ENCODE data around the gene EML4. TPM values are rescaled to one million over a fixed set of nuclear protein-coding genes. Genes with fewer than 3 reads are reported as not detected.
A peak's percentile ranks its signal among the peaks of the same experiment; 100 is the strongest.

Gene EML4
- total RNA-seq, 2 donors from 2014 or later = 4.4 to 9.3 TPM

DNA sequence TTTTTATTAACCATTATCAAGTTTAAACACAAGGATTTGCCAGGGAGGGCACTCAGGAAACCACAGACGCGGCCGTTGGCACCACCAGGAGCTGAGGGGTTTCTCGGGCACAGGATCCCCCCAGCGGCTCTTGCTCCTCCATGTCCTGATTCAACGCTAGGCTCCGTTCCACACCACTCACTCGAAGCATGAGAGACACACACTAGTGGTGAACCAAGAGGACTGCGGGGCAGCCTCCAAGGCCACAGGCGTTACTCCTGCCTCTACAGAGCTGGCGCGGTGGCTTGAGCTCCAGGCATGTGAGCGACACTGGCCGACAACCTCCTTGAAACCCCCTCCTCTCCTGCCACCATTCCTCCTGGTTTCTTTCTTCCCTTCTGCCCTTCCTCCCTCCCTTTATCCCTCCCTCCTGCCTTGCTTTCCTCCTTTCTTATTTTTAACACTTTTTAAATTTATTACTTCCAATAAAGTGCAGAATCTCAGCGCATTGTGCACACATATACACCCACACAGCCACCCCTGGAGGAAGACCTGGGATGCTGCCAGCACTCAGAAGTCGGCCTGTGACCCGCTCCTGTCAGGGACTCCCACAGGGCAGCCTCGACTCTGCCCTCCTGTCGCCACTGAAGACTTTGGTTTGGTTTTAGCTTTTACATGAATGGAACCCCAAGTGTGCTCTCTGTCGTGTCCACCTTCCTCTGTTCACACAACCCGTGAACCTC lies 170.2 kb downstream of the EML4 start:
- Histone ChIP-seq H3K27me3 (no peaks in the 10 kb centered on the region), H3K36me3 (peaks cover 21% of the 10 kb centered on the region)
- no peak for DNase-seq (ENCODE audit: low spot score)

GRCh38 chr2:42340045-42340937 lies 171.1 kb downstream of the EML4 start:
- Histone ChIP-seq H3K9me3 (no peaks in the 10 kb centered on the region), H3K4me1 (peaks cover 0 to 17% of the 10 kb centered on the region in 2 donors), H3K36me3 (peaks cover 21% of the 10 kb centered on the region), H3K4me3 (no peak overlapping the region), H3K27ac (no peak overlapping the region), H3K27me3 (no peaks in the 10 kb centered on the region)
- TF ChIP-seq, protein P1, sequence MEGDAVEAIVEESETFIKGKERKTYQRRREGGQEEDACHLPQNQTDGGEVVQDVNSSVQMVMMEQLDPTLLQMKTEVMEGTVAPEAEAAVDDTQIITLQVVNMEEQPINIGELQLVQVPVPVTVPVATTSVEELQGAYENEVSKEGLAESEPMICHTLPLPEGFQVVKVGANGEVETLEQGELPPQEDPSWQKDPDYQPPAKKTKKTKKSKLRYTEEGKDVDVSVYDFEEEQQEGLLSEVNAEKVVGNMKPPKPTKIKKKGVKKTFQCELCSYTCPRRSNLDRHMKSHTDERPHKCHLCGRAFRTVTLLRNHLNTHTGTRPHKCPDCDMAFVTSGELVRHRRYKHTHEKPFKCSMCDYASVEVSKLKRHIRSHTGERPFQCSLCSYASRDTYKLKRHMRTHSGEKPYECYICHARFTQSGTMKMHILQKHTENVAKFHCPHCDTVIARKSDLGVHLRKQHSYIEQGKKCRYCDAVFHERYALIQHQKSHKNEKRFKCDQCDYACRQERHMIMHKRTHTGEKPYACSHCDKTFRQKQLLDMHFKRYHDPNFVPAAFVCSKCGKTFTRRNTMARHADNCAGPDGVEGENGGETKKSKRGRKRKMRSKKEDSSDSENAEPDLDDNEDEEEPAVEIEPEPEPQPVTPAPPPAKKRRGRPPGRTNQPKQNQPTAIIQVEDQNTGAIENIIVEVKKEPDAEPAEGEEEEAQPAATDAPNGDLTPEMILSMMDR (IDR thresholded peaks at IDR 0.05) = no peak
- no peak for DNase-seq (ENCODE audit: low spot score)

More for the DNA sequence above, 170.2 kb downstream of the EML4 start:
- TF ChIP-seq, protein P1 (IDR thresholded peaks at IDR 0.05) = no peak
- peaks cover 0 to 17% of the 10 kb centered on the region in 2 donors for H3K4me1 ChIP-seq
- no peak overlapping the region for H3K4me3 ChIP-seq
- H3K9me3 ChIP-seq = no peaks in the 10 kb centered on the region
- H3K27ac ChIP-seq = no peak overlapping the region

- no peak overlapping the region for H3K27ac ChIP-seq
- H3K27me3 ChIP-seq = no peaks in the 10 kb centered on the region
- peaks cover 0 to 23% of the 10 kb centered on the region in 2 donors for H3K4me1 ChIP-seq
- no peak for DNase-seq (ENCODE audit: low spot score)
- no peak overlapping the region for H3K4me3 ChIP-seq
- TF ChIP-seq, protein P1 (IDR thresholded peaks at IDR 0.05) = no peak
- peaks cover 21% of the 10 kb centered on the region for H3K36me3 ChIP-seq
- no peaks in the 10 kb centered on the region for H3K9me3 ChIP-seq
Measured at GRCh38 chr2:42340938-42341636, 171.9 kb downstream of the EML4 start.

DNA sequence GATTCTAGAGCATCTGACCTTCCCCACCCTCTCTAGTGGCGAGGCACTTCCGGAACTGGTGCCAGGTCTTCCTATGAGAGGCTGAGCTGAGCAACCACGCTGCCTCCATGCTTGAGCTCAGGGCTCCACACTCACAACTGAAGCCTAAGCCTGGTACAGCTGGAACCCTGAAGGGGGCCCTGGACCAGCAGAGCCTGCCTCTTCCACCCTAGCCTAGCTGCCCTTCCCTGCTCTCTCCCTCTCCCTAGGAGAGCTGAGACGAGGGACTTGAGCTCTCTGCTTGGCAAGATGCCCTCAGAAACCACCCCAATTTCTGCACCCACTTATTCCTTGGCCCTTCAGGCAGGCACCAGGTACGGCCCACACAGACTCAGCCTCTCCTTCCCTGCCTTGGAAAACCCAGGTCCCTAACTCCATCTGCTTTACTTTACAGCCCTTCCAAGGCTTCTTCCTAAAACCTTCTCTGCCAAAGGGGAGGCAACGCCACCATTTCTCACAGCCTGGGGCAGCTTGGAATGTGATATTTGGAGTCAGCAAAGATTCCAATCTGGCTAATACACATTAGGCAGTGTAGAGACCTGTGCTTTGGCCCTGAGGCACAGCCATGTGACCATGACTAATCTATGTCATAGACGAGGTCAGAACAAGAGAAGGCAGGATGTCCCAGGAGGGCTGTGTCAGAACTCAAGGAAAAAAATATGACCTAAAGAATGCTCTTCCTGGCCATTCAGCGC lies 173.1 kb downstream of the EML4 start:
- Histone ChIP-seq H3K4me1 (peaks cover 0 to 26% of the 10 kb centered on the region in 2 donors), H3K27me3 (no peaks in the 10 kb centered on the region), H3K4me3 (no peak overlapping the region), H3K36me3 (peaks cover 18% of the 10 kb centered on the region), H3K9me3 (no peaks in the 10 kb centered on the region), H3K27ac (peak overlapping the region; percentile 46 to 53)
- no peak for DNase-seq (ENCODE audit: low spot score)
- TF ChIP-seq, protein P1 (IDR thresholded peaks at IDR 0.05) = no peak

GRCh38 chr2:42342795-42343241 lies 173.7 kb downstream of the EML4 start:
- Histone ChIP-seq H3K9me3 (no peaks in the 10 kb centered on the region), H3K27ac (peak overlapping the region in 1 of 2 donors; percentile 46), H3K36me3 (peaks cover 13% of the 10 kb centered on the region), H3K4me1 (peaks cover 0 to 26% of the 10 kb centered on the region in 2 donors), H3K4me3 (no peak overlapping the region), H3K27me3 (no peaks in the 10 kb centered on the region)
- DNase-seq (ENCODE audit: low spot score) = no peak
- TF ChIP-seq, protein P1 (IDR thresholded peaks at IDR 0.05) = no peak
